ENCODE results near the gene UBE2O. TPM values are rescaled to one million over a fixed set of nuclear protein-coding genes. Genes with fewer than 3 reads are reported as not detected.

UBE2O gene
- total RNA-seq, 1 experiment from 2014 or later = 52.6 TPM

DNA sequence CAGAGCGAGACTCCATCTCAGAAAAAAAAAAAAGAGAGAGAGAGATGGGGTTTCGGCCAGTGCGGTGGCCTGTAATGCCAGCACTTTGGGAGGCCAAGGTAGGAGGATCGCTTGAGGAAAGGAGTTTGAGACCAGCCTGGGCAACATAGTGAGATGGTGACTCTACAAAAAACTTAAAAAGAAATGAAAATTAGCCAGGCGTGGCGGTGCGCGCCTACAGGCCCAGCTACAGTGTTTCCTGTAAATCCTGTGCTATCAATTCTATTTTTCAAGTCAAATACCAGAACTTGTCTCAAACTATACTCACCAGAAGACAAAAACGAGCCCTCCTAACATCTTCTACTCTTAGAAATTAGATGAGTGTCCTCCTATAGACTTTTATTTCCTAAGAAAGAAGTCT is 19.3 kb downstream of the UBE2O start:
- Histone ChIP-seq H2BK20ac (ENCODE audit: low read depth, low read length, poor library complexity, severe bottlenecking) (no peak overlapping the region), H2AFZ (ENCODE audit: low read length) (no peak overlapping the region), H4K8ac (replicated peaks; ENCODE audit: insufficient read length, low read depth, low read length) (no peak overlapping the region), H3K79me2 (ENCODE audit: insufficient read depth, low read length) (peaks cover 34% of the 10 kb centered on the region; the same call in 1 of the 2 replicates), H3K27ac (ENCODE audit: insufficient read length, low read depth, low read length) (no peak overlapping the region), H3K9me3 (ENCODE audit: control insufficient read depth, low read depth, low read length) (no peaks in the 10 kb centered on the region), H2BK12ac (ENCODE audit: insufficient read length, low read depth, low read length) (no peak overlapping the region), H3K4me2 (ENCODE audit: insufficient read depth, insufficient read length, low read length) (no peak overlapping the region), H3K14ac (ENCODE audit: insufficient read depth, low read length) (no peak overlapping the region), H3K79me1 (ENCODE audit: insufficient read depth, low read depth, low read length, poor library complexity, severe bottlenecking) (peaks cover 12% of the 10 kb centered on the region), H2BK15ac (ENCODE audit: low read depth, low read length) (no peak overlapping the region), H3T11ph (ENCODE audit: low read length) (no peak overlapping the region), H2BK5ac (ENCODE audit: insufficient read length, low read length) (no peak overlapping the region), H3K56ac (ENCODE audit: insufficient read length, low read depth, low read length) (no peak overlapping the region), H3K18ac (ENCODE audit: insufficient read length, low read depth, low read length) (no peak overlapping the region), H3K9ac (ENCODE audit: extremely low read depth, insufficient read length, low read length) (no peak overlapping the region), H3K4ac (ENCODE audit: low read depth, low read length) (no peak overlapping the region), H3K23me2 (ENCODE audit: insufficient read length, low read depth, low read length, poor library complexity, severe bottlenecking) (no peaks in the 10 kb centered on the region), H3K4me1 (ENCODE audit: insufficient read depth, low read length) (peaks cover 21% of the 10 kb centered on the region; the same call in 1 of the 2 replicates), H4K20me1 (ENCODE audit: control insufficient read depth, insufficient read depth, insufficient read length) (no peaks in the 10 kb centered on the region), H2BK120ac (ENCODE audit: low read depth, low read length, poor library complexity, severe bottlenecking) (no peak overlapping the region), H4K91ac (ENCODE audit: insufficient read length, low read depth, low read length) (no peak overlapping the region), H2AK5ac (ENCODE audit: insufficient read length, low read length) (no peak overlapping the region), H3K27me3 (ENCODE audit: insufficient read depth, low read length) (no peaks in the 10 kb centered on the region), H3K23ac (ENCODE audit: insufficient read length, low read depth, low read length) (no peak overlapping the region), H4K5ac (ENCODE audit: insufficient read length, low read depth, low read length) (no peak overlapping the region)
- Mint-ChIP-seq H3K9me3 (no peaks in the 10 kb centered on the region), H3K4me1 (peaks cover 37 to 46% of the 10 kb centered on the region in 2 experiments), H3K4me3 (no peak overlapping the region; a peak in 1 of 5 replicates), H3K36me3 (ENCODE audit: insufficient read depth in 1 of 3, low read depth in 3 of 3) (peaks cover 0 to 3% (median 0%) of the 10 kb centered on the region in 3 experiments; a peak in 3 of 7 replicates), H3K27me3 (ENCODE audit: low read depth) (no peaks in the 10 kb centered on the region), H3K27ac (peak overlapping the region in 1 of 3 experiments; percentile 75; a peak in 2 of 7 replicates)
- DNase-seq = no peak
- TF ChIP-seq, protein P1, sequence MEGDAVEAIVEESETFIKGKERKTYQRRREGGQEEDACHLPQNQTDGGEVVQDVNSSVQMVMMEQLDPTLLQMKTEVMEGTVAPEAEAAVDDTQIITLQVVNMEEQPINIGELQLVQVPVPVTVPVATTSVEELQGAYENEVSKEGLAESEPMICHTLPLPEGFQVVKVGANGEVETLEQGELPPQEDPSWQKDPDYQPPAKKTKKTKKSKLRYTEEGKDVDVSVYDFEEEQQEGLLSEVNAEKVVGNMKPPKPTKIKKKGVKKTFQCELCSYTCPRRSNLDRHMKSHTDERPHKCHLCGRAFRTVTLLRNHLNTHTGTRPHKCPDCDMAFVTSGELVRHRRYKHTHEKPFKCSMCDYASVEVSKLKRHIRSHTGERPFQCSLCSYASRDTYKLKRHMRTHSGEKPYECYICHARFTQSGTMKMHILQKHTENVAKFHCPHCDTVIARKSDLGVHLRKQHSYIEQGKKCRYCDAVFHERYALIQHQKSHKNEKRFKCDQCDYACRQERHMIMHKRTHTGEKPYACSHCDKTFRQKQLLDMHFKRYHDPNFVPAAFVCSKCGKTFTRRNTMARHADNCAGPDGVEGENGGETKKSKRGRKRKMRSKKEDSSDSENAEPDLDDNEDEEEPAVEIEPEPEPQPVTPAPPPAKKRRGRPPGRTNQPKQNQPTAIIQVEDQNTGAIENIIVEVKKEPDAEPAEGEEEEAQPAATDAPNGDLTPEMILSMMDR (conservative IDR thresholded peaks at IDR 0.05) = no peak
- WGBS (ENCODE audit: extremely low coverage, insufficient read length, low lambda C conversion rate) = no CpG with 5 or more reads among the region's 9 CpGs
